ENCODE results near the gene KCNH2. TPM values are rescaled to one million over a fixed set of nuclear protein-coding genes. Genes with fewer than 3 reads are reported as not detected.

KCNH2 gene
- total RNA-seq, 3 donors from 2014 or later (not counting 1 experiment from before 2014, with no cell fraction given): 0.39 to 0.60 TPM; not detected in 1

DNA sequence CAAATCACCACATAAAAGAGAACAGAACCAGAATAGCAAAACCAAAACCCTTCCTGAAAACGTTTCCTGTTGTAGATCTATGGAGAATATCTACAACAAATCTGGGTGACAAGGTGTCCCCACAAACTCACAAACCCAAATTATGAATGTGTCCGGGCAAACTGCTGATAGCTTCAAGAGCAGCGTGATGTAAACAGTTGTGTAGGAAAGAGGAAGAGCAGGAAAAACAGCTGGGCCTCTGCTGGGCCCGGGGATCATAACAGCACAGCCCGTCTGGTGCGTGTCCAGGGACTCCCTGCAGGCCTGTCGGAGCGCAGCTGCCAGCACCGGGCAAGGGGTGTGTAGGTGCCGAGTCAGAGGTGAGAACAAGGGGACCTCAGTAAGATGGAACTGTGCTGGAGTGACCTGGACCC, 53.7 kb downstream of the KCNH2 start:
- intact Hi-C loops (cut with micrococcal nuclease): no loop called here
- Histone ChIP-seq H3K4me1 (ENCODE audit: control insufficient read depth, insufficient read depth, low read length) (peaks cover 2% of the 10 kb centered on the region), H3K27ac (ENCODE audit: low read length) (no peak overlapping the region), H3K4me3 (ENCODE audit: low read length) (no peak overlapping the region), H3K9me3 (ENCODE audit: control insufficient read depth, insufficient read depth, low read length) (no peaks in the 10 kb centered on the region), H3K36me3 (ENCODE audit: control insufficient read depth, insufficient read depth, low read length) (no peaks in the 10 kb centered on the region), H3K27me3 (ENCODE audit: control insufficient read depth, insufficient read depth, low read length) (peaks cover 4% of the 10 kb centered on the region)
- H3K4me3 Mint-ChIP-seq: no peak overlapping the region
- peaks cover 4 to 6% of the 10 kb centered on the region in 2 donors for H3K4me1 Mint-ChIP-seq
- H3K36me3 Mint-ChIP-seq: no peaks in the 10 kb centered on the region
- no peak for ATAC-seq
- H3K9me3 Mint-ChIP-seq: no peaks in the 10 kb centered on the region
- H3K27ac Mint-ChIP-seq: no peak overlapping the region
- peaks cover 46 to 50% of the 10 kb centered on the region in 2 donors for H3K27me3 Mint-ChIP-seq (ENCODE audit: low read depth in 2 of 2)
- WGBS (ENCODE audit: insufficient coverage): 23% methylated on average over 10 of the region's 10 CpGs
- no peak for DNase-seq
- no peak for TF ChIP-seq CTCF (IDR thresholded peaks at IDR 0.05)

GRCh38 chr7:150923802-150924201, 54.3 kb downstream of the KCNH2 start:
- WGBS (ENCODE audit: insufficient coverage): no CpG with 5 or more reads among the region's 1 CpG
- TF ChIP-seq CTCF (IDR thresholded peaks at IDR 0.05): no peak
- no peak overlapping the region for H3K4me3 Mint-ChIP-seq
- Histone ChIP-seq H3K27me3 (ENCODE audit: control insufficient read depth, insufficient read depth, low read length) (peaks cover 4% of the 10 kb centered on the region), H3K4me3 (ENCODE audit: low read length) (no peak overlapping the region), H3K36me3 (ENCODE audit: control insufficient read depth, insufficient read depth, low read length) (no peaks in the 10 kb centered on the region), H3K4me1 (ENCODE audit: control insufficient read depth, insufficient read depth, low read length) (peaks cover 2% of the 10 kb centered on the region), H3K9me3 (ENCODE audit: control insufficient read depth, insufficient read depth, low read length) (no peaks in the 10 kb centered on the region), H3K27ac (ENCODE audit: low read length) (no peak overlapping the region)
- H3K27ac Mint-ChIP-seq: no peak overlapping the region
- H3K27me3 Mint-ChIP-seq (ENCODE audit: low read depth in 2 of 2): peaks cover 50 to 56% of the 10 kb centered on the region in 2 donors
- intact Hi-C loops (cut with micrococcal nuclease): no loop called here
- no peaks in the 10 kb centered on the region for H3K9me3 Mint-ChIP-seq
- ATAC-seq: no peak
- DNase-seq: no peak
- peaks cover 4 to 6% of the 10 kb centered on the region in 2 donors for H3K4me1 Mint-ChIP-seq
- no peaks in the 10 kb centered on the region for H3K36me3 Mint-ChIP-seq

GRCh38 chr7:150923196-150923595, 54.9 kb downstream of the KCNH2 start:
- Mint-ChIP-seq H3K4me3 (no peak overlapping the region), H3K27ac (no peak overlapping the region), H3K9me3 (no peaks in the 10 kb centered on the region), H3K4me1 (peaks cover 4 to 6% of the 10 kb centered on the region in 2 donors), H3K27me3 (ENCODE audit: low read depth in 2 of 2) (peaks cover 46 to 53% of the 10 kb centered on the region in 2 donors), H3K36me3 (no peaks in the 10 kb centered on the region)
- intact Hi-C loops (cut with micrococcal nuclease): no loop called here
- peaks cover 2% of the 10 kb centered on the region for H3K4me1 ChIP-seq (ENCODE audit: control insufficient read depth, insufficient read depth, low read length)
- no peaks in the 10 kb centered on the region for H3K36me3 ChIP-seq (ENCODE audit: control insufficient read depth, insufficient read depth, low read length)
- H3K4me3 ChIP-seq (ENCODE audit: low read length): no peak overlapping the region
- peaks cover 4% of the 10 kb centered on the region for H3K27me3 ChIP-seq (ENCODE audit: control insufficient read depth, insufficient read depth, low read length)
- no peak for ATAC-seq
- no peaks in the 10 kb centered on the region for H3K9me3 ChIP-seq (ENCODE audit: control insufficient read depth, insufficient read depth, low read length)
- no peak for DNase-seq
- no peak for TF ChIP-seq CTCF (IDR thresholded peaks at IDR 0.05)
- H3K27ac ChIP-seq (ENCODE audit: low read length): no peak overlapping the region

- intact Hi-C loops (cut with micrococcal nuclease): no loop called here
- Mint-ChIP-seq H3K27me3 (ENCODE audit: low read depth in 2 of 2) (peaks cover 37 to 44% of the 10 kb centered on the region in 2 donors), H3K27ac (no peak overlapping the region), H3K36me3 (no peaks in the 10 kb centered on the region), H3K4me3 (no peak overlapping the region), H3K4me1 (peaks cover under 1 to 1% of the 10 kb centered on the region in 2 donors), H3K9me3 (no peaks in the 10 kb centered on the region)
- Histone ChIP-seq H3K4me1 (ENCODE audit: control insufficient read depth, insufficient read depth, low read length) (no peaks in the 10 kb centered on the region), H3K27ac (ENCODE audit: low read length) (no peak overlapping the region), H3K4me3 (ENCODE audit: low read length) (no peak overlapping the region), H3K9me3 (ENCODE audit: control insufficient read depth, insufficient read depth, low read length) (no peaks in the 10 kb centered on the region), H3K27me3 (ENCODE audit: control insufficient read depth, insufficient read depth, low read length) (peaks cover 4% of the 10 kb centered on the region), H3K36me3 (ENCODE audit: control insufficient read depth, insufficient read depth, low read length) (no peaks in the 10 kb centered on the region)
- no peak for ATAC-seq
- WGBS (ENCODE audit: insufficient coverage): 89% methylated on average over 9 of the region's 10 CpGs
- TF ChIP-seq CTCF (IDR thresholded peaks at IDR 0.05): no peak
- no peak for DNase-seq
These were observed 59.0 kb downstream of the KCNH2 start for GRCh38 chr7:150919160-150919559.

All from natural killer cell (primary cell).